Omental fat pad (tissue), 4 donors: ENCODE measurements around the gene BRI3. TPM values are rescaled to one million over a fixed set of nuclear protein-coding genes. Genes with fewer than 3 reads are reported as not detected.

Experiments used
- ATAC-seq: fragments of 150-250 bp; one replicate; pipeline ENCODE4 v1.9.1; 2016; ENCODE audit warnings: mild to moderate bottlenecking, moderate library complexity; ENCODE audit not compliant: low FRiP score
- DNase-seq: peaks from one replicate; pipeline ENCODE4 v3.0.0-alpha.2; 2019; ENCODE audit warnings: low spot score
- total RNA-seq, 4 donors: library from RNA; depleted of rRNA; stranded (reverse); fragments of >200 nt; gene quantifications; one replicate each; pipeline ENCODE4 v1.1.0, GENCODE V29; 2016
- TF ChIP-seq, protein P1 (sequence below), 3 donors: fragments of 450-650 bp; IDR thresholded peaks; one replicate each; pipeline ENCODE4 v1.5.1; 2016 to 2017; ENCODE audit warnings: antibody characterized with exemption in 3 of 3, mild to moderate bottlenecking in 3 of 3, moderate library complexity in 2 of 3

The BRI3 gene
- total RNA-seq, 4 donors from 2014 or later, result 39.0 to 126 (median 71.8) TPM

- ATAC-seq (no peak), DNase-seq (no peak)
- TF ChIP-seq, protein P1, sequence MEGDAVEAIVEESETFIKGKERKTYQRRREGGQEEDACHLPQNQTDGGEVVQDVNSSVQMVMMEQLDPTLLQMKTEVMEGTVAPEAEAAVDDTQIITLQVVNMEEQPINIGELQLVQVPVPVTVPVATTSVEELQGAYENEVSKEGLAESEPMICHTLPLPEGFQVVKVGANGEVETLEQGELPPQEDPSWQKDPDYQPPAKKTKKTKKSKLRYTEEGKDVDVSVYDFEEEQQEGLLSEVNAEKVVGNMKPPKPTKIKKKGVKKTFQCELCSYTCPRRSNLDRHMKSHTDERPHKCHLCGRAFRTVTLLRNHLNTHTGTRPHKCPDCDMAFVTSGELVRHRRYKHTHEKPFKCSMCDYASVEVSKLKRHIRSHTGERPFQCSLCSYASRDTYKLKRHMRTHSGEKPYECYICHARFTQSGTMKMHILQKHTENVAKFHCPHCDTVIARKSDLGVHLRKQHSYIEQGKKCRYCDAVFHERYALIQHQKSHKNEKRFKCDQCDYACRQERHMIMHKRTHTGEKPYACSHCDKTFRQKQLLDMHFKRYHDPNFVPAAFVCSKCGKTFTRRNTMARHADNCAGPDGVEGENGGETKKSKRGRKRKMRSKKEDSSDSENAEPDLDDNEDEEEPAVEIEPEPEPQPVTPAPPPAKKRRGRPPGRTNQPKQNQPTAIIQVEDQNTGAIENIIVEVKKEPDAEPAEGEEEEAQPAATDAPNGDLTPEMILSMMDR (IDR thresholded peaks at IDR 0.05), result no peak
These were observed 38.6 kb upstream of the BRI3 start for GRCh38 chr7:98242934-98243333.

DNA sequence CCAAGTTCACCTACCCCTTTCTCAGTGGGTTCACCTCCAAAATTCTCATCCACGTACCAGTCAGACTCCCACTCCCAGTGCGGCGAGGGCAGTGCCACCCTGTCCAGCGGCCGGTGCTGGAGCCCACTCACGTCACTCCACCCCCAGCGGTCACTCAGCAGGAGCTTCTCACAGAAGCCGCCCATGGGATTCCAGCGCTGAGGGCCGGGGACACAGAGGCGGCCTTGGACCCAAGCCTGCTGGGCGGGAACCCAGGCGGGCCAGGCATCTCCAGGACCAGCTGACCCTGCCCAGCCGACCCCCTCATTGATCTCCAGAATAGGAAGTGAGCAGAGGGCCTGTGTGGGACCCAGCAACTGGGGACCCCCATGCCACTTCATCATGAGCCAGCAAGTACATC is 36.6 kb upstream of the BRI3 start:
- no peak for DNase-seq
- TF ChIP-seq, protein P1 (IDR thresholded peaks at IDR 0.05), result no peak
- no peak for ATAC-seq

DNA sequence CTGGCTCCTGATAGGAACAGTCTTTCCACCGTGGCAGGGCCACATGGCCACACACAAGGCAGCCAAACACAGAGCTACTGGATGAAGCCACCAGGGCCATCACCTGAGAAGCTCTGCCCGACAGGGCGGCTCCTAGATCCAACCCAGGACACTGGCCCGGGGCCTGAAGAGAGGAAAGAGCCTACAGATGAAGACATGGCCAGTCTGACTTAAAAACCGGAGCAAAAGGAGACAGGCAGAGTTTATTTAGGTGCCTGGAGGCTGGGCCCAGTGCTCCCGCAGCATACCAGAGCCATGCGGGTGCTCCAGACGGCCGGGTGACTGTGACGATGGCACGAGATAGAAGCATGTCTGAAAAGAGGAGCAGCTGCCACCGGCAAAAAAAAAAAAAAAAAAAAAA is 33.3 kb upstream of the BRI3 start:
- ATAC-seq (no peak), DNase-seq (no peak)
- TF ChIP-seq, protein P1 (IDR thresholded peaks at IDR 0.05), result no peak

DNA sequence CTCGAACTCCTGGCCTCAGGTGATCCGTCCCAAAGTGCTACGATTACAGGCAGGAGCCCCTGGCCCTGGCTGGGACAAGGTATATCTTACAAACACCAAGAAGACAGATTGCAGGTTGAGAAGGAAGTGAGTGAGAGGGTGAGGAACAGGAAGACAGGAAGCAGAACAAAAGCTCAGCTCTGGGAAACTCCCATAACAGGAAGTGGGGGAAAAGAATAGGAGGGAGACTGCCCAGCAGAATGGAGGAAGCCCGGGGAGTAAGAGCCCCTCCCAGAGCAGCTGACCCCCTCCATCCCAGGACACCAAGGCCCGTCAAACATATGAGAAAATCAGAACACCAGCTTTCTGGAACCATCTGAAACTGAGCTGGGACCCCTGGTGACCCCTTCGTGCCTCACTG is 32.4 kb upstream of the BRI3 start:
- TF ChIP-seq, protein P1 (IDR thresholded peaks at IDR 0.05), result no peak
- no peak for DNase-seq
- no peak for ATAC-seq

DNA sequence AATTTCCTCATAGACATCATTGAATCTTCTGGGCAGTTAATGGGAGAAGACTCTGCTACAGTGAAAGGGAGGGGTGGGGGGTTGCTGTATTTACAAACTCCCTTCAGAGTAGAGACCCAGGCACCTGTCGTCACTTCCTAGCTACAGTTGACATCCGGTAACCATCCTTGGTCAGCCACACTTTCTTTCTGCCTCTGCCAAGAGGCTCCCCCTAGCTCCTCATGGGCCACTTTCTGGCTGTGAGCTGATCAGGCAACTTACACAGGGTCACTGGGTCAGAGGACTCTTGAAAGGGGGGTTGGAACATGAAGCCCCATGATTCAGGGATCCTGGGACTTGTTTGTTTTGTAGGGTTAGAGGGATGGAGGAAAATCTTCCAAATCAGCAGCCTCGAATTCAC is 30.7 kb upstream of the BRI3 start:
- ATAC-seq, result no peak
- DNase-seq, result no peak
- TF ChIP-seq, protein P1 (IDR thresholded peaks at IDR 0.05), result no peak

DNA sequence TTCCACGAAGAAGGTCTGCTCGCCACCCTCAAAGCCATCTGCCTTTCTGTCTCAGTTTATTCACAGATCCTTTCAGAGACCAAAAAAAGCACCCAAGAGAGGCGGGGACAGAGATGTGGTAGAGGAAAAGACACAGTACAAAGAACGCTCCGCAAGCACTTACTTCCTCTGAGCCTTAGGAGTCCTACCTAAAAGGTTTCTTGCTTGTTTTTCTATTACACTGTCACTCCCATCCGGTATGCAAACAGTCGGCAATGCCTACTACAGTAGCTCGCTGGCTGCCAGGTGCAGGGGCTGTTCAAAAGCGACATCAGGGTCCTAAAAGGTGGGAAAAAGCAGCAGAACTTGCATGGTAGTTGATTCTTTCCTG is 30.3 kb upstream of the BRI3 start:
- ATAC-seq, result no peak
- TF ChIP-seq, protein P1 (IDR thresholded peaks at IDR 0.05), result no peak
- DNase-seq, result no peak

DNA sequence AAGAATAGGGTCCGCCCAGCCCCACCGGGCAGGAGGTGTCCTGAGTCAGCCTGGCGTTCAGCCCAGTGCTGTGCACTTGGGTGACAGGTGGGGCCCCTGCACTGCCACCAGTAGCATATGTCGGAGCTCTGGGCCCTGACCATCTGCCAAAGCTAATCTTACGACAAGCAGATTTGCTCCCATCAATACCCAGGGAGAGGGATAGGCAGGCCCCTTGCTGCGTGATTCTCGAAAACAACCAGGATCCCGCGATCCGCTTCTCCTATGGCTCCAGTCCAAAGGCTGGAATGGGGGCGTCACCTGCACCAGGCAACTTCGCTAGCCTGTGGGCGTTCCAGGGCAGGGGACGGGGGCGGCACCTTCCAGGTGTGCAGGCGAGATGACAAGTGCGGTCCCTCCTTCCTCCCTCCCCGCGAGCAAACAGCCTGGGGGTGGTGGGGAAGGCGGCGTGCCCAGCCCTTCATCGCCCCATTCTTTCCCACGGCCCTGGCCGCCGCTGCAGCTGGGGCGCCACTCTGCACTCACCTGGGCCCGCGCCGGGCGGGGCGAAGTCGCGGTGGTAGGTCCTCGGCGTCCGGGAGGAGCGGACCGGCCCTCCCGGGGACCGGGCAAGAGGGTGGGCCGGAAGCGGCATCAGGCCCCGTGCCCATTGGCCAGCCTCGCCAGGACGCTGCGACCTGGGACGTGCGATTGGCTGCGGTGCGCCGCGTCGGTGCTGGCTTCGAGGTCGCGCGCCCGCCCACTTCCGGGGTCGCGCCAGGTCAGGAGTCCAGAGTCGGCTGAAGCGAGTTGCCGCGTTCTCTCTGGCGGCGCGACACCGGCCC is 29.7 kb upstream of the BRI3 start, which contains the start of gene TECPR1:
TECPR1 (minus strand) TSS at position 632 of the 824 bp plus-strand sequence. CDS start 6,086 bp downstream, outside the sequence.
- DNase-seq, result peak; percentile 66
- ATAC-seq, result peak; percentile 99
- TF ChIP-seq, protein P1 (IDR thresholded peaks at IDR 0.05), result no peak
